ENCODE results near the gene CRIM1.

The CRIM1 gene

GRCh38 chr2:36559221-36559942 is 203.8 kb downstream of the CRIM1 start:
- no peak for TF ChIP-seq POLR2AphosphoS5 (IDR thresholded peaks at IDR 0.05; ENCODE audit: low read depth, low read length)
- TF ChIP-seq TAF1 (IDR thresholded peaks at IDR 0.05; ENCODE audit: borderline replicate concordance, insufficient read depth, low read length), result no peak
- TF ChIP-seq SIN3A (IDR thresholded peaks at IDR 0.05; ENCODE audit: borderline replicate concordance, insufficient read depth, low read length), result no peak
- TF ChIP-seq REST (IDR thresholded peaks at IDR 0.05; ENCODE audit: insufficient read depth in 1 of 2, low read depth in 2 of 2, low read length in 2 of 2), result no peak
- no peak for TF ChIP-seq FOXP2 (optimal IDR thresholded peaks at IDR 0.05; ENCODE audit: borderline replicate concordance, extremely low read depth, extremely low read length, insufficient read depth)

GRCh38 chr2:36560726-36561125 is 205.1 kb downstream of the CRIM1 start:
- no peak for TF ChIP-seq FOXP2 (optimal IDR thresholded peaks at IDR 0.05; ENCODE audit: borderline replicate concordance, extremely low read depth, extremely low read length, insufficient read depth)
- no peak for TF ChIP-seq POLR2AphosphoS5 (IDR thresholded peaks at IDR 0.05; ENCODE audit: low read depth, low read length)
- TF ChIP-seq SIN3A (IDR thresholded peaks at IDR 0.05; ENCODE audit: borderline replicate concordance, insufficient read depth, low read length), result no peak
- TF ChIP-seq REST (IDR thresholded peaks at IDR 0.05; ENCODE audit: insufficient read depth in 1 of 2, low read depth in 2 of 2, low read length in 2 of 2), result no peak
- TF ChIP-seq TAF1 (IDR thresholded peaks at IDR 0.05; ENCODE audit: borderline replicate concordance, insufficient read depth, low read length), result no peak

GRCh38 chr2:36561237-36561944 is 205.8 kb downstream of the CRIM1 start:
- TF ChIP-seq SIN3A (IDR thresholded peaks at IDR 0.05; ENCODE audit: borderline replicate concordance, insufficient read depth, low read length) (no peak), FOXP2 (optimal IDR thresholded peaks at IDR 0.05; ENCODE audit: borderline replicate concordance, extremely low read depth, extremely low read length, insufficient read depth) (no peak), POLR2AphosphoS5 (IDR thresholded peaks at IDR 0.05; ENCODE audit: low read depth, low read length) (no peak), TAF1 (IDR thresholded peaks at IDR 0.05; ENCODE audit: borderline replicate concordance, insufficient read depth, low read length) (no peak), REST (IDR thresholded peaks at IDR 0.05; ENCODE audit: insufficient read depth in 1 of 2, low read depth in 2 of 2, low read length in 2 of 2) (no peak)

GRCh38 chr2:36562240-36562639 is 206.7 kb downstream of the CRIM1 start:
- TF ChIP-seq TAF1 (IDR thresholded peaks at IDR 0.05; ENCODE audit: borderline replicate concordance, insufficient read depth, low read length), result no peak
- TF ChIP-seq REST (IDR thresholded peaks at IDR 0.05; ENCODE audit: insufficient read depth in 1 of 2, low read depth in 2 of 2, low read length in 2 of 2), result no peak
- no peak for TF ChIP-seq SIN3A (IDR thresholded peaks at IDR 0.05; ENCODE audit: borderline replicate concordance, insufficient read depth, low read length)
- TF ChIP-seq FOXP2 (optimal IDR thresholded peaks at IDR 0.05; ENCODE audit: borderline replicate concordance, extremely low read depth, extremely low read length, insufficient read depth), result no peak
- no peak for TF ChIP-seq POLR2AphosphoS5 (IDR thresholded peaks at IDR 0.05; ENCODE audit: low read depth, low read length)
